NCI-H748 treated with DMSO at 0.1 percent for 48 hours (cell line): ENCODE results near the gene LYAR.

Experiments used
- DNase-seq: peaks from one replicate; lab custom pipeline; 2025; lab: John Stamatoyannopoulos, UW

Gene LYAR, protein sequence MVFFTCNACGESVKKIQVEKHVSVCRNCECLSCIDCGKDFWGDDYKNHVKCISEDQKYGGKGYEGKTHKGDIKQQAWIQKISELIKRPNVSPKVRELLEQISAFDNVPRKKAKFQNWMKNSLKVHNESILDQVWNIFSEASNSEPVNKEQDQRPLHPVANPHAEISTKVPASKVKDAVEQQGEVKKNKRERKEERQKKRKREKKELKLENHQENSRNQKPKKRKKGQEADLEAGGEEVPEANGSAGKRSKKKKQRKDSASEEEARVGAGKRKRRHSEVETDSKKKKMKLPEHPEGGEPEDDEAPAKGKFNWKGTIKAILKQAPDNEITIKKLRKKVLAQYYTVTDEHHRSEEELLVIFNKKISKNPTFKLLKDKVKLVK

DNA sequence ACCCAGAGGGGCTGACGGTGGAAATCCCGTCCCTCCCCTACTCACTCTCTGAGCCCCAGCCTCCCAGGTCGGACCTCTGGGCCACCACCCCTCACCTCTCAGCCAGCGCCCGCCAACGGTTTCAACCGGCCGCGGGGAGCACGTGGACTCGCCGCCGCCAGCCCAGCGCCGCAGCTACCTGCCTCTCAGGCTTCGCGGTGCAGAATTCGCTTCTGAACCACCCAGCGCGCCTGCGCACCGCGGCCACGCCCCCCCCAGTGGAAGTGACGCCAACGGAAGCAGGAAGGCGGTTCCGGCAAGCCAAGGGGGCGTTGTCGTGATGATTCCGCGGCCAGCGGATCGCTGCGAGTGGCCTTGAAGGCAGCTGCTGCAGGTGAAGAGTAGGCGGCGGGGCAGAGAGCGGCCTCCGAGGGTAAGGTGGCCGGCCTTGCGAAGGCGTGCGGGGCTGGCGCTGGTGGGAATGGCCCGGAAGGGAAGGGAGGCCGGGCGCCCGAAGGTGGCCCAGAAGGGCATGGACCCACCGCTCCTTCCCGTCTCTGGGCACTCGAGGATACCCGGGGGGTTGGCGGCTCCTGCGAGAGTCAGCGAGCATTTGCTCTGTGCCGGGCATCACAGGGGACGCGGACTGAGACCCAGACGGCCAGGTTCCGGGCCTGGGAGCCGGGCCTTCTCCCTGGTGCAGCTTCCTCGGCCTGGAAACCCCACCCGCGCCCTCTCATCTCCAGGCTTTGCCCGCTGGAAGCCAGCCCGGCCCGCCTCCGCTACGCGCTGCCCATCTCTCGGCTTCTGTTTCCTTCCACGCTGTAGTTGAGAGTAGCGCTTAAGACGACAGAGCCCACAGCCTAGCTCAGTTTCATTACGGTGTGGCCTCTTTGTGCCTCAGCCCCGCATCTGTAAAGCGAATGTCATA, at the start of gene LYAR, which contains the start of gene ZBTB49:
LYAR (minus strand) TSS at position 214 of the 910 bp plus-strand sequence. CDS start 6,412 bp downstream, outside the sequence.
ZBTB49 (plus strand) TSS at position 311 of the 910 bp plus-strand sequence. CDS start 9,695 bp downstream, outside the sequence.
- no peak for DNase-seq

DNA sequence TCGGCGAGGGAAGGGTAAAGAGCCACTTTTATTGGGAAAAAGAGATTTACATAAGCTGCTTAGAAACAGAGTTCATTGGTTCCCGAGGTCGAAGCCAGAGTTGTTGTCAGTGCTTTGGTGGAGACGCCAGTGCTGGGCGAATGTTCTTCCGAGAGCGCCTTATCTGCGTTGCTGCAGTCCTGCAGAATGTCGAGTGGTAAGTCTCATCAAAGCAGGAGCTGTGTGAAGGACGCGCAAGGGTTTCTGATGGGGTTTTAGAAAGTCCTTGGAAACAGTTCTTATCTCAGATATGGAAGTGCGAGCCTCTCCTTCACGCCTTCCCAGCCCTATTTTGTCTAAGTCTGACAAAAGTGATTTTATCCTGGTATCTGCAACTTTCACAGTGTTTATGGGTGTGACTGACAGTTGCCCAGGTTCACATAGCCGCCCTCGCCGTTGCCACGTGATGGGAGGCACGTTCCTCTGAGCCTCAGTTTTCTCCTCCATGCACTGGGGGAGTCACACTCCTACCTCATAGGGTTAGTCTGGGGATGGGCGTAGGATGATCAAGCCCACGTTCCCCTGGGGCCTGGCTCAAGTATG, 49.6 kb upstream of the LYAR start:
- DNase-seq, result no peak

DNA sequence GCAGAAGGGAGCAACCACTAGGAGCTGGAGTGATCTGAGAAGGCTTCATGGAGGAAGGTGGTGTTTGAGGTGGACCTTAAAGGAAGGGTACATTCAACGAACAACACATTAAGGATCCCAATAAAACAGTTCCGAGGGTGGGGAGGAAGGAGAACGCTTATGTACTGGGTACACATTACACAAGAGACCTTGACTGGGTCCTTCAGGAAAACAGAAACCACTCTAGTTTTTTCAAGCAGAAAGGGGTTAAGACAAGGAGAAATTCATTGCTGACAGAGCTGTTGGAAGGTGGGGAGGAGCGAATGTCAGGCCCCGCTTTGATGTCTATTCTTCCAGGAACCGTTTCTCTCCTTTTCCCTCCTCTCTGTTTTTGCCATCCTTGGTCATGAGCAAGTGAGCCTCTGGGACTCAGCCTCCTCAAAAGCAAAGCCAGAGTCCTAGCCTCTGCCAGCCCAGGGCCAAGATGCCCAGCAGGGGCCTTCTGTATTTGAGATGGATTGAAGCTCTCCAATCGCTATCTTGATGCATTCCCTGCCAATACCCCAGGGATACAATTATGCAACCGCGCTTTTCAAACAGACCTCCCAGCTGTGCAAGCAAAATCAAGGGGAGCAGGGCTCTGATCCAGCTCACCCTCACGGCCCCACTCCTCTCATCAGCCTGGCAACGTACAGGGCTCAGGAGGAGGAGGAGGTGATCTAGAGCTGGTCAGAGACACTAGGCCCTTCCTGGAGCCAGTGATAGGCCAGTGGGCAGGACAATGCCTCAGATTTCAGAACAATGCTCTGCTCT, 48.5 kb upstream of the LYAR start:
- no peak for DNase-seq

DNA sequence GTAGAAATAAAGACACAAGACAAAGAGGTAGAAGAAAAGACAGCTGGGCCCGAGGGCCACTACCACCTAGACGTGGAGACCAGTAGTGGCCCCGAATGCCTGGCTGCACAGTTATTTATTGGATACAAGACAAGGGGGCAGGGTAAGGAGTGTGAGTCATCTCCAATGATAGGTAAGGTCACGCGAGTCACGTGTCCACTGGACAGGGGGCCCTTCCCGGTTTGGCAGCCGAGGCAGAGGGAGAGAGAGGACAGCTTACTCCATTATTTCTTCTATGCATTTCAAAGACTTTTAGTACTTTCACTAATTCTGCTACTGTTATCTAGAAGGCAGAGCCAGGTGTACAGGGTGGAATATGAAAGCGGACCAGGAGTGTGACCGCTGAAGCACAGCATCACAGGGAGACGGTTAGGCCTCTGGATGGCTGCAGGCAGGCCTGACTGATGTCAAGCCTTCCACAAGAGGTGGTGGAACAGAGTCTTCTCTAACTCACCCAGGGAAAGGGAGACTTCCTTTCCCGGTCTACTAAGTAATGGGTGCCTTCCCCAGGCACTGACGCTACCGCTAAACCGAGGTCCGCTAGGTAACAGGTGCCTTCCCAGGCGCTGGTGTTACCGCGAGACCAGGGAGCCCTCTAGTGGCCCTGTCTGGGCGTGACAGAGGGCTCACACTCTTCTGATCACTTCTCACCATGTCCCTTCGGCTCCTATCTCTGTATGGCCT, 45.0 kb upstream of the LYAR start:
- no peak for DNase-seq

DNA sequence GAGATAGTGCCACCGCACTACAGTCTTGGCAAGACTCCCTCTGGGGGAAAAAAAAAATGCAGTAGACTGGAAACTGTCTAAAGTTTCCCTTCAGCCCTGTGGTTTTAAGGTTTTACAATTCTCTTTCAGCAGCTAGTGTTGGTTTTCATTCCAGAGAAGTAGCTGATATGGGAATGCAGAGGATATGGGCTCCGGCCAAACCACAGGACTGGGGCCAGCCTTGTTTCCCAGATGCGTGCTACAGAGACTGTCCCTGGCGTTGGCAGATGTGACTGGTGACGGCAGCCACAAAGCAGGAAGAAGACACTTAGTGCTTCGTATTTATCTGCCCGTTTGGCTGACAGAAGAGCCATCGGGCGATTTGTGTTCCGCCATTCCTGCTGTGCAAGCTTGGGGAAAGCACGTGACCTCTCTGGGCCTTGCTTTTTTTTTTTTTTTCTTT, 43.3 kb upstream of the LYAR start:
- DNase-seq, result no peak

DNA sequence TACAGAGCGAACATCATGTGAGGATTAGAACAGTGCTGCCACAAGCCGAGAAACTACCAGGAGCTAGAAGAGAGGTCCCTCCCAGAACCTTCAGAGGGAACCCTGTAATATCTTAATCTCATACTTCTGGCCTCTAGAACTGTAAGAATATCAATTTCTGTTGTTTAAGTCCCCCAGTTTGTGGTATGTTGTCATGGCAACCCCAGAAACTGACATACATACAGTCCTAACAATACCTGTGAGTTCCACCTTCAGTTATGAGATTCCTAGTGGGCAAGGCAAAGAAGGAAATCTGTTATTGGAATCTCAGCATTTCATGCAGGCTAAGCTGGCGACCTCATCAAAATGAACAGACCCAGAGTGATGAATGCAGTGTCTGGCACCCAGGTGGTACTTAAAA, 42.6 kb upstream of the LYAR start:
- no peak for DNase-seq

DNA sequence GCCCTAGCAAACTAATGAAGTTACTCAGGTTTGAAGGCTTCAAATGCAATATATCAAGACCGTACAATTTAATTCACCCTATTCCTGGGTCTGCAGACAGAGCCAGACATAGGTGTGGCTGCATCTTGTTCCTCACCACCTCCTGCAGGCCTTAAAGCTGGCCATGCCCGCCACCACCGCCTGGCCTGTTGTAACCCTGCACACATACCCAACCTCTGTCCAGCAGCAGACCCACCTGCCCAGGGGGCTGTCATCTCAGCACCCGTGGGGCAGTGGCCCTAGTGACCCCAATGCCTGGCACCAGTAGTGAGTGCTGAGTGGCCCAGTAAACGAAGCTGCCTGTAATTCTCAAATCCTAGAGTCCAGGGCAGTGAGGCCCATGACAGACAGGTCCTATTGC, 40.8 kb upstream of the LYAR start:
- DNase-seq, result no peak

DNA sequence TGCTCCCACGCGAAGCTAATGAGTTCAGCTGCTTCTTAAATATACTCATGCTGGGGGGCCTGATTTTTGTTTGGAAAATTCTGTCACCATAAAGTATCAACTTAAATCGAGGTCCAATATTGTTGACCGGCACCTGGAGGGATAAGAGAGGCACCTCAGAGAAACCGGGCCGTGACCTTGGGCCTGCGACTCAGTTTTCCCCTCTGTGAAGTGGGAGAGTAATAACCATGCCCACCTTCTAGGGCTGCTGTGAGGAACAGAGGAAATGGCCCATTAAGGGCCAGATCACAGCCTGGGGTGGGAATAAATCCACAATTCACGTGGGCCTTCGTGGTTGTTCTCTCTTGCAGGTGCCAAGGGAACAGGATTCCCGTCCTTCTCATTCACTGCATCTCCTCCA, 39.5 kb upstream of the LYAR start:
- no peak for DNase-seq

DNA sequence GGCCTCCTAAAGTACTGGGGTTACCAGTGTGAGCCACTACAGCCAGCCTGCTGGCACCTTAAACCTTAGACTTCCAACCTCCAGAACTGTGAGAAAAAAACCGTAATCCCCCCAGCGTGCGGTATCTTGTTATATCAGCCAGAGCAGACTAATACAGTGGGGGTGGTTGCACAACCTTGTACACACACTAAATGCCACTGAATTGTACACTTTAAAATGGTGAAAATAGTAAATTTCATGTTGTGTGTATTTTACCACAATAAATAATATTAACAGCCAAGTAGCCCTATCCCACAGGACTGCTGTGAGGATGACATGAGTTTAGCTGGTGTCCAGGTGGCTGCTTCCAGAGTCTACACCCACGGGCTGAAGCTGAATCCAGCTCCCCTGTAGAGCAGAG, 38.9 kb upstream of the LYAR start:
- DNase-seq, result no peak

DNA sequence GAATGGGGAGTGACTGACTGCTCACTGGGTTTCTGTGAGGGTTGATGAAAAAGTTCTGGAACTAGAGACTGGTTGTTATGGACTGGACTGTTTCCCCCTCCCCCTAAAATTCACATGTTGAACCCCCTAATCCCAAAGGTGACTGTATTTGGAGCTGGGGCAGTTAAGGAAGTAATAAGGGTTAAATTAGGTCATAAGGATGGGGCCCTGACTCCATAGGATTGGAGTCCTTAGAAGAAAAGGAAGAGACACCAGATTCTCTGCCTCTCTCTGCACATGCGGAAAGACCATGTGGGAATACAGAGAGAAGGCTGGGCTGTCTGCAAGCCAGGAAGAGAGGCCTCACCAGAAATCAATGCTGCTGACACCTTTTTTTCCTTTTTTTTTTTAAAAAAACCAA, 38.3 kb upstream of the LYAR start:
- DNase-seq, result no peak

DNA sequence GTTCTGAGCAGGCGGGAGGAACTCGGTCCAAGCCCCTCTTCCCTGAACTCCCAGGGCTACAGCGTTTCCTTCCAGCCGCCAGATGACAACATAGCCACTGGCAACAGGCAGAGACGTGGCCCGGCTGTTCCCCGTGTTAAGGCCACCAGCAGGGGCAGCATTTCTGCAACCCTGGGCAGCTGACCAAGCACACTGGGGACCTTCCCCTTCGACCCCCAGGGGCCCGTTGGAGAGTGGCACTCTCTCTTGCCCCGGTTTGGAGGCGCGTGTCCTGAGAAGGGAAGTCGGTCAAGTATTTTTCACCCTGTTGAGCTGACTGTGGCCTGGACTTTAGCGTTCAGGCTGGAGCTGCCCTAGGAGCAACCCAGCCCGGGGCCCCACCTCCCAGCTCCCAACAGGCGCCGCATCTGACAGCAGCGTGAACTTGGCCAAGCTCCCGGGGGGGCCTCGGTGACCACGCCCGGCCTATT, 37.7 kb upstream of the LYAR start:
- no peak for DNase-seq

DNA sequence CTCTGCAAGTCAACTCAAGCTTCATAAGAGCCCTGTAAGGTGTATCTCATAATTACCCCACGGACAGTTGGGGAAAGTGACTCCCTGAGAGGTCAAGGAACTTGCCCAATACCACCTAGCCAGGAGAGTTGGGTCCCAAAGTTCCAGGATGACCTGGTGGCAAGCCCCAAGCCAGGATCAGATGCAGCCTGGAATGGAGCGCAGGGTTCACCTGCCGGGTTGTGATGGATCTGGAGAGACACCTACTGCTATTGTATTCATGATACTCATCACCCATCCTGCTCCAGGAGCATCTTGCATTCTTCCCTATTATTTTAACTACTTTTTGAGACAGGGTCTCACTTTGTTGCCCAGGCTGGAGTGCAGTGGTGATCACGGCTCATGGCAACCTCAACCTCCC, 36.2 kb upstream of the LYAR start:
- DNase-seq, result no peak

DNA sequence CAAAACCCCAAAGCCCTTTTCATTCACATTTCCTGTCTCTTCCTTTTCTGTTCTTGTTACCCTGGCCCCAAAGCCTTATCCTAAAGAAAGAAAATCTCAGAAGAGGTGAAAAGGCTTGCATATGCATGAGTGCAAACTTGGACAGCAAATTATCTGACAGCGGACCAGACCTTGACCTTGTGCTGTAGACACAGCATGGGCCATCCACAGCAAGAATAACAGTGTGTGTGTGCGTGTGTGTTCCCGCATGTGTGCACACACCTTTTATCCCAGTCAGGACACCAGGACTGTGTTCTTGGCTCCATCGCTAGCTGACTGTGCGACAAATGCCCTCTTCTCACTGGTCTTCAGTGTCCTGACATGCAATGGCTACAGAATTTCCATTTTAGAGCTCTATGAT, 35.4 kb upstream of the LYAR start:
- DNase-seq, result no peak

DNA sequence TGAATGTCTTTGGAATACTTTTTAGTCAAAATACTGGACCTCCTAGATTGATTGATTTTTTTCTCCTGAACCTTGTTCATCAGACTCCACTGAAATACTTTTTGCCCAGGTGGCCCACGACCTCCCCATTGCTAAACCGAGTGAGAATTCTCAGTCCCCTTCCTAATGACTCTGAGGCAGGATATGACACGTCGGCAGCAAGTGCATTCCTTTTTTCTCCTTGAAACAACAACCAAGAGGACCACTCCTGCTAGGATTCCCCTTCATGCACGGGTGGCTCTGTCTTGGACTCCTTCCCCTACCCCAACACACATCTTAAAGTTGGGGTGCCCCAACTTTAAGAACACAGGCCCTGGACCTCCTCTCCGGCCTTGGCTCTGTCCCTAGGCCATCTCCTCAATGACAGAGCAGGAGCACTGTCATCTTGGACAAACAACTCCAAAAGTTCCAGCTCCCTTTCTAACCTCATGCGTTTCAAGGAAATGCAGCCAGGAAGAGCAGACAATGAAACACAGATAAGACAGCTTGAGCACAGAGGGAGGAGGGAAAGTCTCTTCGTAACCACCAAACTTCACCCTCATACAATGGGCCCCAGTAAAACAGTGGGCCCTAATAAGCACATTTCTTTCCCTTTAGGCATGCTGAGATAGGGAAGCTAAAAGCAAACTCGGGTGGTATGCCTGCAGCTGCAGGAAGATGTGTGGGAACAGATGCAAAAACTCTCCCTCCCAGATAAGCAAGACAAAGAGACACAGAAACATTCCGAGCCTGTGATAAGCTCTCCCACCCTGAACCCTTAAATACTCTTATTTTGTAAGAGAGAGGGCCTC, 34.0 kb upstream of the LYAR start:
- no peak for DNase-seq

DNA sequence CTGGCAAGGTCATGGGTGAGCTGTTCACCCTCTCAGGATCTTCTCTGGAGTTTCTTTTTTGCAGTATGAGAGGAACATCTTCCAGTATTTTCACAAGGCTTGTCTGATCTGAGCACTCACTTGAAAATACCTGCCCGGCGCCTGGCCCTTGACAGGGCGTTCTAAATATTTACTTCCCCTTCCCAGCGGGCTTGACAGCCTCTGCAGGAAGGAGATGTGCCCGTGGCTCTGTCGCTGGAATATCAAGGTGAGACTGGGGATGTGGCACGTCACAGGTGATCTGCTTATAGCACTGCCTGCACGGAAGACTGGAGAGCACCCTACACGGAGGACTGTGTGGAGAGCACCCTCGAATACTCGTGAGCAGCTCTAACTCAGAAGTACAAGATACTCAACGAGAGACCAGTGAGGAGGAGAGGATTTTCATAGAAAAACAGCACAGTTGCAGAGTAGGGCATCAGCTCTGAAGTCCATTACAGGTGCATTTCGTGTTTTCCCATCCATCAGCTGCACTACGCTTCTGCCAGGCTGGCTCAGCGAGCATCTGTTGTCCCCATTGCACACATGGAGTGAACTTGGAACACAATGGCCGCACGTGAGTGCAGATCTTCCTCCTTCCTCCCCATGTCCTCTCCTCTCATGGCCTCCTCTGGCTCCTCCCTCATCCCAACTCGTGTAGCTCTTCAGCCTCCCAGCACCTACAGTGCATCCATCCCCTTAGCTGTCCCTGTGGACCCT, 32.2 kb upstream of the LYAR start:
- DNase-seq, result no peak

DNA sequence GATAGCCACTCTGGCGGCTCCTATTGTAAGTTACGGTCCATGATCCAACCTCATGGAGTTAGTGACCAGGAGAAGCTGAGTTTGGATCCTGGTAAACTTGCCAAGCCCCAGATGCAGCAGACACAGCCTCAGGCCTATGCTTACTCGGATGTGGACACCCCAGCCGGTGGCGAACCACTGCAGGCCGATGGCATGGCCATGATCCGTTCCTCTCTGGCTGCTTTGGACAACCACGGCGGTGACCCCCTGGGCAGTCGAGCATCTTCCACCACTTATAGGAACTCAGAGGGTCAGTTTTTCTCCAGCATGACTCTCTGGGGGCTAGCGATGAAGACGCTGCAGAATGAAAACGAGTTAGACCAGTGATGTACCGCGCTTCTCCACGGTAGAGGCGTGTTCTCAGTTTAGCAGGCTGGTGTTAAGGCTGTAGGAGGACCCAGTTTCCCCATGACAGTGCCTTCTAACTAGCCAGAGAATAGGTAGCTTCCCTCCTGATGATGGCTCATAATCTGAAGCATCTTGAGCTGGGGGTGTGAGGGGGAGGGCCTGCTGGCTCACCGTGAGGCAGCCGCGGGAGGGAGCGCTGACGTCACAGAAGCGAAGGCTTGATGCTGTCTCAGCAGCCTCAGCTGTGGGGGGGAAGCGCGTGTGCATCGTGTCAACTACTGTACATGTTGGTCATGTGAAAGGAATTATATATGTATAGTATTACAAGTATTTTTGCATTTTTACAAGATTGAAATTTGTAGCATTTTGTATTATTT, 31.2 kb upstream of the LYAR start:
- DNase-seq, result no peak

DNA sequence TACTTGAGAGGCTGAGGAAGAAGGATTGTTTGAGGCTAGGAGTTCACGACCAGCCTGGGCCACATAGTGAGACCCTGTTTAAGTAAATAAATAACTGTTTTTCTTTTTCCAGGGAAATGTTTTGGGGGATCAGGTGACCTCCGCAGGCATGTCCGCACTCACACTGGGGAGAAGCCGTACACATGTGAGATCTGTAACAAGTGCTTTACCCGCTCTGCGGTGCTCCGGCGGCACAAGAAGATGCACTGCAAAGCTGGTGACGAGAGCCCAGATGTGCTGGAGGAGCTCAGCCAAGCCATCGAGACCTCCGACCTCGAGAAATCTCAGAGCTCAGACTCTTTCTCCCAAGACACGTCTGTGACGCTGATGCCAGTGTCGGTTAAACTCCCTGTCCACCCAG, 30.6 kb upstream of the LYAR start:
- DNase-seq, result no peak

DNA sequence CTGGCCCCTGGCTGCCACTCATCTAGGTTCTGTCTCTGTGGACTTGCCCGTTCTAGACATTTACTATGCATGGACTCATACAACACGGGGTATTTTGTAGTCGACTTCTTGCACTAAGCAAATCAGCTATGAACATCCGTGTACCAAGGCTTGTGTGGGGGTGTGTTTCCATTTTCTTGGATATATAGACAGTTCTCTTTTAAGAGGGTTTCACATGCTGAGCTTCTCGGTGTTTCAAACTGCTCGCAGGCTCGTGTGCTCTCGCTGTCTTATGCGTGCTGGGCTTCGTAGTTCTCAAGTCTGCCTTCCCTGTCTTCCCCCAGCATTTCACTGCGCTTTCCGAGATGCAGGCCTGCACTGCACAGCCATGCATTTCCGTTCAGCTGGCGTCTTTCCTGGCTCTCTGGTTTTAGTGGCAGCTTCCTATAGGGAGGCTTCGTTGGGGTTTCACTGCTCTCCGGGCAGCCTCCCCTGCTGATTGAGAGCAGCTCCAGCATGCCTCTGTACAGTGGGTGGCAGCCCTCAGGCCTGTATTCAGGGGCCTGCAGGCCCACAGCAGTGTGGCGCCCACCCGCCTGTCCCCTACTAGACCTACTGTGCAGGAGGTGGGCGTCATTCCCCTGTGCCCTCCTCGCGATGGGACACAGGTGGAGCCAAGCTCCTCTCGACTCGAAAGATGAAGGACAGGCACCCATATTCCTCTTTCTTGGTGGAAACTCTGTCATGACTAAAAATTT, 27.7 kb upstream of the LYAR start:
- DNase-seq, result no peak
